K562 (cell line): Measurements from ENCODE around the gene FOXO3. TPM values are rescaled to one million over a fixed set of nuclear protein-coding genes. Genes with fewer than 3 reads are reported as not detected.

ENCODE experiments used
- ATAC-seq: fragments of 200-7000 bp; cut with Tn5 transposase; 3 replicates; pipeline ENCODE4 v1.9.1; 2020; ENCODE audit warnings: moderate library complexity
- BruUV-seq: library from RNA; stranded (reverse); fragments of 400-500 nt; replicated peaks from 2 replicates; lab custom pipeline; 2021; lab: Mats Ljungman, UMichigan
- CTCF ChIA-PET: fragments of 300-600 bp; formaldehyde crosslinking; extraction: SDS; loops from one replicate; lab custom pipeline; 2021; ENCODE audit warnings: low intra/inter-chr PET ratio; lab: Yijun Ruan, JAX
- POLR2A ChIA-PET: fragments of 300-600, 350-650 bp; sonication (Branson Sonifier 250); formaldehyde crosslinking; extraction: SDS; loops from one replicate; lab custom pipeline; 2021; ENCODE audit warnings: antibody characterized with exemption, inconsistent platforms; lab: Yijun Ruan, JAX
- DNase-seq, 4 experiments: peaks; one replicate each; pipeline versions ENCODE4 v3.0.0 to v3.0.0-alpha.2; 2011 to 2018; ENCODE audit warnings: low spot score in 3 of 4, mixed read lengths in 3 of 4; ENCODE audit errors: extremely low read depth in 1 of 4
- FAIRE-seq: peaks from 2 replicates; lab custom pipeline; 2011; peaks lifted over from hg19 to GRCh38; lab: Jason Lieb, UNC
- H2AFZ ChIP-seq: 2 replicates; pipeline ENCODE4 v1.6.0; 2011; ENCODE audit warnings: low read depth, low read length, control low read depth, inconsistent platforms
- H3K27ac ChIP-seq: fragments of 200-600 bp; 3 replicates; pipeline ENCODE4 v1.8.0; 2011; ENCODE audit warnings: low read depth, mild to moderate bottlenecking, control low read depth, inconsistent platforms, low read length, moderate library complexity, mixed read lengths; ENCODE audit errors: extremely low read depth
- H3K27me3 ChIP-seq, 2 experiments: fragments of 300-600 bp in 1 of 2; 2 replicates in 1 of 2; 3 replicates in 1 of 2; pipeline versions ENCODE4 v1.6.0 to v1.8.0; 2011; ENCODE audit warnings: inconsistent platforms in 2 of 2, low read length in 2 of 2, mild to moderate bottlenecking in 1 of 2, mixed read lengths in 1 of 2, moderate library complexity in 1 of 2; ENCODE audit not compliant: control insufficient read depth in 2 of 2, insufficient read depth in 2 of 2
- H3K36me3 ChIP-seq: fragments of 300-600 bp; 3 replicates; pipeline ENCODE4 v1.8.0; 2011; ENCODE audit warnings: mild to moderate bottlenecking, low read length, inconsistent platforms; ENCODE audit not compliant: control insufficient read depth, insufficient read depth
- H3K4me1 ChIP-seq, 2 experiments: fragments of 200-600 bp in 1 of 2; replicated peaks in 1 of 2; 2 replicates in 1 of 2; 3 replicates in 1 of 2; pipeline versions ENCODE4 v1.5.1 to v1.8.0; 2011; ENCODE audit warnings: inconsistent platforms in 2 of 2, low read length in 2 of 2, mild to moderate bottlenecking in 1 of 2, mixed read lengths in 1 of 2, moderate library complexity in 1 of 2; ENCODE audit not compliant: control insufficient read depth in 2 of 2, insufficient read depth in 2 of 2
- H3K4me2 ChIP-seq: 2 replicates; pipeline ENCODE4 v1.6.1; 2011; ENCODE audit warnings: low read length, control low read depth, inconsistent platforms, mixed read lengths; ENCODE audit not compliant: insufficient read depth
- H3K4me3 ChIP-seq: fragments of 200-600 bp; sonication (generic), shearing (Covaris generic); 2 replicates; pipeline ENCODE4 v1.5.1; 2016; ENCODE audit warnings: control low read depth, inconsistent platforms
- H3K79me2 ChIP-seq: fragments of 200-600 bp; 3 replicates; pipeline ENCODE4 v1.8.0; 2011; ENCODE audit warnings: low read length, inconsistent platforms; ENCODE audit not compliant: control insufficient read depth, insufficient read depth
- H3K9ac ChIP-seq, 2 experiments: 2 replicates each; pipeline versions ENCODE4 v1.6.0 to v1.6.1; 2011; ENCODE audit warnings: low read depth in 2 of 2, low read length in 2 of 2, control low read depth in 1 of 2, inconsistent platforms in 1 of 2, mild to moderate bottlenecking in 1 of 2, mixed read lengths in 1 of 2; ENCODE audit not compliant: insufficient read depth in 1 of 2
- H3K9me1 ChIP-seq: one replicate; pipeline ENCODE4 v1.6.0; 2011; ENCODE audit warnings: inconsistent platforms, mild to moderate bottlenecking, low read length, moderate library complexity; ENCODE audit not compliant: control insufficient read depth, insufficient read depth
- H3K9me3 ChIP-seq: replicated peaks from 2 replicates; pipeline ENCODE4 v1.5.1; 2011; ENCODE audit warnings: low read depth, low read length, inconsistent platforms; ENCODE audit not compliant: control insufficient read depth, insufficient read depth
- H4K20me1 ChIP-seq: replicated peaks from 2 replicates; pipeline ENCODE4 v1.6.1; 2011; ENCODE audit warnings: low read length, inconsistent platforms, mixed read lengths; ENCODE audit not compliant: control insufficient read depth, insufficient read depth
- BMI1 ChIP-seq: fragments of 150-350 bp; IDR thresholded peaks from 2 replicates; pipeline ENCODE4 v1.6.1; 2014; ENCODE audit warnings: low read length
- CBX5 ChIP-seq: IDR thresholded peaks from 2 replicates; pipeline ENCODE4 v1.6.1; 2014; ENCODE audit warnings: low read depth, borderline replicate concordance
- CREM ChIP-seq: IDR thresholded peaks from 2 replicates; pipeline ENCODE4 v1.6.1; 2014; ENCODE audit warnings: antibody characterized with exemption, low read depth
- OTX1 ChIP-seq: fragments of 450-650 bp; formaldehyde crosslinking; IDR thresholded peaks from 2 replicates; pipeline ENCODE4 v1.4.0; 2022; ENCODE audit warnings: mild to moderate bottlenecking
- RFX5 ChIP-seq: IDR thresholded peaks from 2 replicates; pipeline ENCODE4 v1.6.1; 2011; ENCODE audit warnings: low read depth, mild to moderate bottlenecking, improper control_type of control experiment, low read length
- RHOXF2B ChIP-seq: fragments of 250-450 bp; sonication (Bioruptor Pico); conservative IDR thresholded peaks from 2 replicates; pipeline ENCODE4 v1.5.1; 2021
- RREB1 ChIP-seq: fragments of 250-450 bp; sonication (Bioruptor Pico); IDR thresholded peaks from 2 replicates; pipeline ENCODE4 v1.4.0; 2020
- RUNX1 ChIP-seq: sonication (generic); IDR thresholded peaks from 2 replicates; pipeline ENCODE4 v1.6.1; 2016; ENCODE audit warnings: antibody characterized with exemption, low read depth
- SMARCA5 ChIP-seq: fragments of 450-650 bp; IDR thresholded peaks from 2 replicates; pipeline ENCODE4 v1.6.1; 2016
- SMARCC2 ChIP-seq: fragments of 450-650 bp; IDR thresholded peaks from 2 replicates; pipeline ENCODE4 v1.6.1; 2017; ENCODE audit warnings: antibody characterized with exemption, moderate library complexity, mild to moderate bottlenecking, low read depth
- ZBTB49 ChIP-seq: sonication (generic); formaldehyde crosslinking; IDR thresholded peaks from 2 replicates; pipeline ENCODE4 v1.8.0; 2022; ENCODE audit warnings: missing genetic modification reagents, mild to moderate bottlenecking, borderline replicate concordance
- ZC3H11A ChIP-seq: IDR thresholded peaks from 2 replicates; pipeline ENCODE4 v1.6.1; 2012; ENCODE audit warnings: low read depth, low read length, improper control_type of control experiment
- ZNF212 ChIP-seq: fragments of 450-650 bp; formaldehyde crosslinking; IDR thresholded peaks from 2 replicates; pipeline ENCODE4 v1.4.0; 2020; ENCODE audit warnings: mild to moderate bottlenecking
- ZNF583 ChIP-seq: fragments of 250-450 bp; sonication (Bioruptor Pico); IDR thresholded peaks from 2 replicates; pipeline ENCODE4 v1.4.0; 2020
- WGBS: fragments of 100-300 bp; shearing (Covaris generic); methylation state at CpG from one replicate; pipeline ENCODE4 v1.1.6; 2016; ENCODE audit warnings: low coverage, mixed read lengths; ENCODE audit not compliant: insufficient coverage; ENCODE audit errors: missing lambda C conversion rate; 5-methylcytosine and 5-hydroxymethylcytosine counted together
- in situ Hi-C: fragments of 300-500 bp; cut with MboI; formaldehyde crosslinking; loops from 4 replicates; pipeline ENCODE4 v1.15.0; 2018; ENCODE audit warnings: inconsistent platforms, mixed read lengths
- intact Hi-C: fragments of 100-400 bp; cut with micrococcal nuclease; formaldehyde crosslinking; loops from 2 replicates; pipeline ENCODE4 v1.14.2; 2022
- polyA plus RNA-seq, 8 experiments: library from polyadenylated mRNA; depleted of rRNA in 4 of 8; stranded (reverse) in 5 of 8; unstranded in 3 of 8; fragments of >200 nt; fragmentation: Nextera tagmentation in 2 of 8; fragmentation: Illumina TruSeq in 1 of 8; extraction: Ambion mirVana in 2 of 8; extraction: Trizol in 1 of 8; gene quantifications; 2 replicates each; pipeline versions ENCODE4 v1.2.1 to v1.2.3, GENCODE V29; 2011 to 2014; ENCODE audit warnings: inconsistent platforms in 1 of 8, missing spikeins in 1 of 8
- total RNA-seq, 7 experiments: library from RNA; depleted of rRNA in 6 of 7; stranded (reverse); fragments of >200 nt in 6 of 7; fragmentation: Illumina TruSeq in 2 of 7; extraction: Trizol in 2 of 7; gene quantifications; 2 replicates each; pipeline versions ENCODE4 v1.2.1 to v1.2.3, GENCODE V29; 2011 to 2021; ENCODE audit warnings: low replicate concordance in 1 of 7

Gene FOXO3
- total and polyA plus RNA-seq, 9 of the 15 experiments (the other 6 are each of a cell fraction or from before 2014, with no cell fraction given) = 3.0 to 14.6 (median 6.0) TPM

- BruUV-seq = no TSS peak
- ATAC-seq = no peak
- no peak for TF ChIP-seq BMI1
- no peak for TF ChIP-seq CBX5
- no peak for TF ChIP-seq ZNF583 (CRISPR knock-in tag)
- TF ChIP-seq RUNX1 = no peak
- TF ChIP-seq RREB1 = no peak
- TF ChIP-seq SMARCC2 = no peak
- TF ChIP-seq SMARCA5 = no peak
- TF ChIP-seq ZNF212 (CRISPR knock-in tag) = no peak
- no peak for TF ChIP-seq ZC3H11A
- no peak for TF ChIP-seq OTX1 (CRISPR knock-in tag)
- no peak for TF ChIP-seq ZBTB49 (CRISPR knock-in tag)
- no peak for TF ChIP-seq CREM
- no peak for TF ChIP-seq RFX5
- no peak for TF ChIP-seq RHOXF2B (CRISPR knock-in tag)
These were observed 145.9 kb downstream of the FOXO3 start for GRCh38 chr6:108706649-108707048.

More at GRCh38 chr6:108706649-108707048, 145.9 kb downstream of the FOXO3 start:
- Histone ChIP-seq H3K27me3 (peaks cover 0 to 23% of the 10 kb centered on the region in 2 experiments; a peak in 3 of 5 replicates), H4K20me1 (no peaks in the 10 kb centered on the region), H3K4me3 (no peak overlapping the region), H3K9me3 (no peaks in the 10 kb centered on the region), H3K4me1 (no peaks in the 10 kb centered on the region), H2AFZ (no peak overlapping the region), H3K4me2 (no peak overlapping the region), H3K36me3 (no peaks in the 10 kb centered on the region), H3K9me1 (no peaks in the 10 kb centered on the region), H3K27ac (no peak overlapping the region), H3K9ac (no peak overlapping the region), H3K79me2 (no peaks in the 10 kb centered on the region)
- POLR2A ChIA-PET = interaction anchor here (1.8 kb wide), 1 partner anchor 9 kb away, joined by 6 read pairs; no protein-coding TSS in a partner anchor
- in situ Hi-C loops = no loop called here
- CTCF ChIA-PET = no interaction called here
- FAIRE-seq (no peak), DNase-seq (no peak)
- intact Hi-C loops = no loop called here
- WGBS = 43% methylated on average over 8 of the region's 8 CpGs
